H1 (cell line): ENCODE data around the gene SLC44A1. TPM values are rescaled to one million over a fixed set of nuclear protein-coding genes. Genes with fewer than 3 reads are reported as not detected.

Experiments
- HDAC6 ChIP-seq: IDR thresholded peaks from one replicate; pipeline ENCODE4 v1.7.1; 2012; ENCODE audit warnings: low read depth, mild to moderate bottlenecking, inconsistent platforms, low read length, moderate library complexity
- KDM1A ChIP-seq: fragments of 200-600, 300-600 bp; sonication (generic); IDR thresholded peaks from 2 replicates; pipeline ENCODE4 v1.7.1; 2016; ENCODE audit warnings: mild to moderate bottlenecking, low read length, borderline replicate concordance
- SRF ChIP-seq: IDR thresholded peaks from 2 replicates; pipeline ENCODE4 v1.6.1; 2011; ENCODE audit warnings: mild to moderate bottlenecking, low read depth, low read length, moderate library complexity
- ZNF274 ChIP-seq: IDR thresholded peaks from 2 replicates; pipeline ENCODE4 v1.7.0; 2012; ENCODE audit warnings: low read length, borderline replicate concordance; ENCODE audit errors: extremely low read depth
- polyA plus RNA-seq, 7 experiments: library from polyadenylated mRNA; depleted of rRNA in 3 of 7; stranded (reverse) in 5 of 7; unstranded in 2 of 7; fragments of >200 nt in 5 of 7; fragments of 200-250 nt in 2 of 7; gene quantifications; 1 replicate in 5 of 7; 2 replicates in 1 of 7; 4 replicates in 1 of 7; pipeline versions ENCODE4 v1.2.1 to v1.2.3, GENCODE V29; 2011 to 2013; ENCODE audit warnings: missing spikeins in 2 of 7, mixed read lengths in 2 of 7
- total RNA-seq: library from RNA; stranded (reverse); fragmentation: NEBNext Ultra II Directional; extraction: Animal tissue kit (Norgen Biotek cat#: 25700); gene quantifications from 2 replicates; pipeline ENCODE4 v1.2.1, GENCODE V29; 2021
- TF ChIP-seq, protein P1 (sequence below): fragments of 300-600 bp; sonication (generic); IDR thresholded peaks from 2 replicates; pipeline ENCODE4 v1.7.1; 2012; ENCODE audit warnings: low read length, moderate library complexity, mild to moderate bottlenecking, inconsistent platforms; ENCODE audit not compliant: insufficient replicate concordance

SLC44A1 gene
- total and polyA plus RNA-seq, 2 of the 8 experiments (the other 6 are each of a cell fraction or from before 2014, with no cell fraction given) = 30.5 to 71.2 TPM

DNA sequence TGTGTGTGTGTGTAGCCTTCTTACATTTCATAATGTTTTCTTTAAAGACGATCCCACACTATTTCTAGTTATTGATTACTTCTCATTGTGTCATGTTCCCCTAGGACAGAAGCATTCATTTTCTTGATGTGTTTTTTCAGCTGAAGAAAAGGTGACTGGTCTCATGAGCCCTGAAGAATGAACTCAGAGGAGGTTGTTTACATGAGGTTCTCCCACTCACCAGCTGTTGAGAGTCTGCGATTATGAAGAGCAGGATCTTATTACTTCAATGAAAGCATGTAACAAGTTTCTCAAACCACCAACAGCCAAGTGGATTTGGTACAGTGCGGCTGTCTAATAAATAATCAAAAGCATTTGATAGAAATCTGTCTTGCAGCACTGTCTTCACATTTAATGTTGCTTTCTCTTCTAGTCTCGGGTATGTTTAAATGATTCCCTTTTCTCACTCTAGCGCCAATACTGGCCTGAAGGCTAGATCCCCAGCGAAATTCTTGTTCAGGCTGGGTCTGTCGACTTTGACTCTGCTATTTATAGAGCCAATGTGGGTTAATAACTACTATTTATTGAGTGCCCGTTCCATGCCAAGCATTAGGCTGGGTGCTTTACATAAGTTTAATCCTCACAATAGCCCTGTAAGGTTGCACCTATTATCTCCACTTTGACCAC, 193.8 kb downstream of the SLC44A1 start (continued):
- no peak for TF ChIP-seq KDM1A
- no peak for TF ChIP-seq HDAC6
- TF ChIP-seq, protein P1, sequence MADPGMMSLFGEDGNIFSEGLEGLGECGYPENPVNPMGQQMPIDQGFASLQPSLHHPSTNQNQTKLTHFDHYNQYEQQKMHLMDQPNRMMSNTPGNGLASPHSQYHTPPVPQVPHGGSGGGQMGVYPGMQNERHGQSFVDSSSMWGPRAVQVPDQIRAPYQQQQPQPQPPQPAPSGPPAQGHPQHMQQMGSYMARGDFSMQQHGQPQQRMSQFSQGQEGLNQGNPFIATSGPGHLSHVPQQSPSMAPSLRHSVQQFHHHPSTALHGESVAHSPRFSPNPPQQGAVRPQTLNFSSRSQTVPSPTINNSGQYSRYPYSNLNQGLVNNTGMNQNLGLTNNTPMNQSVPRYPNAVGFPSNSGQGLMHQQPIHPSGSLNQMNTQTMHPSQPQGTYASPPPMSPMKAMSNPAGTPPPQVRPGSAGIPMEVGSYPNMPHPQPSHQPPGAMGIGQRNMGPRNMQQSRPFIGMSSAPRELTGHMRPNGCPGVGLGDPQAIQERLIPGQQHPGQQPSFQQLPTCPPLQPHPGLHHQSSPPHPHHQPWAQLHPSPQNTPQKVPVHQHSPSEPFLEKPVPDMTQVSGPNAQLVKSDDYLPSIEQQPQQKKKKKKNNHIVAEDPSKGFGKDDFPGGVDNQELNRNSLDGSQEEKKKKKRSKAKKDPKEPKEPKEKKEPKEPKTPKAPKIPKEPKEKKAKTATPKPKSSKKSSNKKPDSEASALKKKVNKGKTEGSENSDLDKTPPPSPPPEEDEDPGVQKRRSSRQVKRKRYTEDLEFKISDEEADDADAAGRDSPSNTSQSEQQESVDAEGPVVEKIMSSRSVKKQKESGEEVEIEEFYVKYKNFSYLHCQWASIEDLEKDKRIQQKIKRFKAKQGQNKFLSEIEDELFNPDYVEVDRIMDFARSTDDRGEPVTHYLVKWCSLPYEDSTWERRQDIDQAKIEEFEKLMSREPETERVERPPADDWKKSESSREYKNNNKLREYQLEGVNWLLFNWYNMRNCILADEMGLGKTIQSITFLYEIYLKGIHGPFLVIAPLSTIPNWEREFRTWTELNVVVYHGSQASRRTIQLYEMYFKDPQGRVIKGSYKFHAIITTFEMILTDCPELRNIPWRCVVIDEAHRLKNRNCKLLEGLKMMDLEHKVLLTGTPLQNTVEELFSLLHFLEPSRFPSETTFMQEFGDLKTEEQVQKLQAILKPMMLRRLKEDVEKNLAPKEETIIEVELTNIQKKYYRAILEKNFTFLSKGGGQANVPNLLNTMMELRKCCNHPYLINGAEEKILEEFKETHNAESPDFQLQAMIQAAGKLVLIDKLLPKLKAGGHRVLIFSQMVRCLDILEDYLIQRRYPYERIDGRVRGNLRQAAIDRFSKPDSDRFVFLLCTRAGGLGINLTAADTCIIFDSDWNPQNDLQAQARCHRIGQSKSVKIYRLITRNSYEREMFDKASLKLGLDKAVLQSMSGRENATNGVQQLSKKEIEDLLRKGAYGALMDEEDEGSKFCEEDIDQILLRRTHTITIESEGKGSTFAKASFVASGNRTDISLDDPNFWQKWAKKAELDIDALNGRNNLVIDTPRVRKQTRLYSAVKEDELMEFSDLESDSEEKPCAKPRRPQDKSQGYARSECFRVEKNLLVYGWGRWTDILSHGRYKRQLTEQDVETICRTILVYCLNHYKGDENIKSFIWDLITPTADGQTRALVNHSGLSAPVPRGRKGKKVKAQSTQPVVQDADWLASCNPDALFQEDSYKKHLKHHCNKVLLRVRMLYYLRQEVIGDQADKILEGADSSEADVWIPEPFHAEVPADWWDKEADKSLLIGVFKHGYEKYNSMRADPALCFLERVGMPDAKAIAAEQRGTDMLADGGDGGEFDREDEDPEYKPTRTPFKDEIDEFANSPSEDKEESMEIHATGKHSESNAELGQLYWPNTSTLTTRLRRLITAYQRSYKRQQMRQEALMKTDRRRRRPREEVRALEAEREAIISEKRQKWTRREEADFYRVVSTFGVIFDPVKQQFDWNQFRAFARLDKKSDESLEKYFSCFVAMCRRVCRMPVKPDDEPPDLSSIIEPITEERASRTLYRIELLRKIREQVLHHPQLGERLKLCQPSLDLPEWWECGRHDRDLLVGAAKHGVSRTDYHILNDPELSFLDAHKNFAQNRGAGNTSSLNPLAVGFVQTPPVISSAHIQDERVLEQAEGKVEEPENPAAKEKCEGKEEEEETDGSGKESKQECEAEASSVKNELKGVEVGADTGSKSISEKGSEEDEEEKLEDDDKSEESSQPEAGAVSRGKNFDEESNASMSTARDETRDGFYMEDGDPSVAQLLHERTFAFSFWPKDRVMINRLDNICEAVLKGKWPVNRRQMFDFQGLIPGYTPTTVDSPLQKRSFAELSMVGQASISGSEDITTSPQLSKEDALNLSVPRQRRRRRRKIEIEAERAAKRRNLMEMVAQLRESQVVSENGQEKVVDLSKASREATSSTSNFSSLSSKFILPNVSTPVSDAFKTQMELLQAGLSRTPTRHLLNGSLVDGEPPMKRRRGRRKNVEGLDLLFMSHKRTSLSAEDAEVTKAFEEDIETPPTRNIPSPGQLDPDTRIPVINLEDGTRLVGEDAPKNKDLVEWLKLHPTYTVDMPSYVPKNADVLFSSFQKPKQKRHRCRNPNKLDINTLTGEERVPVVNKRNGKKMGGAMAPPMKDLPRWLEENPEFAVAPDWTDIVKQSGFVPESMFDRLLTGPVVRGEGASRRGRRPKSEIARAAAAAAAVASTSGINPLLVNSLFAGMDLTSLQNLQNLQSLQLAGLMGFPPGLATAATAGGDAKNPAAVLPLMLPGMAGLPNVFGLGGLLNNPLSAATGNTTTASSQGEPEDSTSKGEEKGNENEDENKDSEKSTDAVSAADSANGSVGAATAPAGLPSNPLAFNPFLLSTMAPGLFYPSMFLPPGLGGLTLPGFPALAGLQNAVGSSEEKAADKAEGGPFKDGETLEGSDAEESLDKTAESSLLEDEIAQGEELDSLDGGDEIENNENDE = no peak
- no peak for TF ChIP-seq SRF
- no peak for TF ChIP-seq ZNF274
- TF ChIP-seq, all 59 proteins: peak for 0
